ENCODE results near the gene ATXN7L3B. TPM values are rescaled to one million over a fixed set of nuclear protein-coding genes. Genes with fewer than 3 reads are reported as not detected.
A peak's percentile ranks its signal among the peaks of the same experiment; 100 is the strongest.

The ATXN7L3B gene
- total and polyA plus RNA-seq, 2 experiments from 2014 or later = 14.0 to 40.8 TPM

DNA sequence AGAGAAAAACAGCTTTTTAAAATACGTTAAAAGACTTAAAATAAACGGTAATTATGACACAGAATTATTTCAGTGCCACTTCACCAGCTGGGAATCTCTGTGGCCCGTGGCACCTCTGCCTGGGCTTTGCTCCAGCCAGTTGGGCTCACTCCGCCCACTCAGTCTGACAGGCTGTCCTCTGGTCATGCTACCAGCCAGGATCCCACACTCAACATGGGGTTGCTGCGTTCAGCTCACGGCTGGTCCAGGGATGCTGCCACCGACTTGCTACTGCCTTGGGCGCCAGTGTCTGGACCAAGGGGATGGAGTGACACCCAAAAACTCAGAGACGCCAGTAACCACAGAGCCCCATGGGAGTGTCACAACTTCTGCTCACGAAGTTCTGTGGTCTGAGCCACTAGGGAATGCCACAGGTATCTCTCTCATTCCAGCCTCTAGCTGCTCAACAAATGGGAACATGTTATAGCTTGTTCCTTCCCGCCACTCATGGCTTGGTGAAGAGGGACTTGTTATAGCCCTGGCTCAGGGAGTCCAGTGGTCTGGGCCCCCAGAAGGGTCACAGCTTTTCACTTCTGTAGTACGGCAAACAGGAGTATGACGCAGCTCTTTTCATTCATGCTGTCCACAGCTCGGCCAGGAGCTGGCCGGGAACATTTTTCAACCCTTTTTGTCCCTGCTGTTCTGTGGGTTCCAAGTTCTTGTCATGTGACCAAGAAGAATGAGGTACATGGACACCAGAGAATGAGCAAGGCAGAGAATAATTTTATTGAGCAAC lies 23.4 kb upstream of the ATXN7L3B start:
- Mint-ChIP-seq H3K36me3 (ENCODE audit: low read depth) (no peaks in the 10 kb centered on the region), H3K9me3 (no peaks in the 10 kb centered on the region), H3K27me3 (ENCODE audit: insufficient read depth, low read depth, poor library complexity) (no peaks in the 10 kb centered on the region), H3K4me1 (peaks cover 8% of the 10 kb centered on the region), H3K27ac (no peak overlapping the region), H3K4me3 (no peak overlapping the region)
- no peaks in the 10 kb centered on the region for H3F3A ChIP-seq (replicated peaks; ENCODE audit: low read depth)
- H3K36me3 ChIP-seq (ENCODE audit: insufficient read depth) = no peaks in the 10 kb centered on the region
- ATAC-seq (no peak), DNase-seq (ENCODE audit: low spot score) (no peak)
- H3K27me3 ChIP-seq (ENCODE audit: insufficient read depth) = no peaks in the 10 kb centered on the region
- peaks cover 6% of the 10 kb centered on the region; the same call in 1 of the 2 replicates for H3K4me1 ChIP-seq (ENCODE audit: insufficient read depth)
- H3K4me2 ChIP-seq = no peak overlapping the region
- TF ChIP-seq, protein P1, sequence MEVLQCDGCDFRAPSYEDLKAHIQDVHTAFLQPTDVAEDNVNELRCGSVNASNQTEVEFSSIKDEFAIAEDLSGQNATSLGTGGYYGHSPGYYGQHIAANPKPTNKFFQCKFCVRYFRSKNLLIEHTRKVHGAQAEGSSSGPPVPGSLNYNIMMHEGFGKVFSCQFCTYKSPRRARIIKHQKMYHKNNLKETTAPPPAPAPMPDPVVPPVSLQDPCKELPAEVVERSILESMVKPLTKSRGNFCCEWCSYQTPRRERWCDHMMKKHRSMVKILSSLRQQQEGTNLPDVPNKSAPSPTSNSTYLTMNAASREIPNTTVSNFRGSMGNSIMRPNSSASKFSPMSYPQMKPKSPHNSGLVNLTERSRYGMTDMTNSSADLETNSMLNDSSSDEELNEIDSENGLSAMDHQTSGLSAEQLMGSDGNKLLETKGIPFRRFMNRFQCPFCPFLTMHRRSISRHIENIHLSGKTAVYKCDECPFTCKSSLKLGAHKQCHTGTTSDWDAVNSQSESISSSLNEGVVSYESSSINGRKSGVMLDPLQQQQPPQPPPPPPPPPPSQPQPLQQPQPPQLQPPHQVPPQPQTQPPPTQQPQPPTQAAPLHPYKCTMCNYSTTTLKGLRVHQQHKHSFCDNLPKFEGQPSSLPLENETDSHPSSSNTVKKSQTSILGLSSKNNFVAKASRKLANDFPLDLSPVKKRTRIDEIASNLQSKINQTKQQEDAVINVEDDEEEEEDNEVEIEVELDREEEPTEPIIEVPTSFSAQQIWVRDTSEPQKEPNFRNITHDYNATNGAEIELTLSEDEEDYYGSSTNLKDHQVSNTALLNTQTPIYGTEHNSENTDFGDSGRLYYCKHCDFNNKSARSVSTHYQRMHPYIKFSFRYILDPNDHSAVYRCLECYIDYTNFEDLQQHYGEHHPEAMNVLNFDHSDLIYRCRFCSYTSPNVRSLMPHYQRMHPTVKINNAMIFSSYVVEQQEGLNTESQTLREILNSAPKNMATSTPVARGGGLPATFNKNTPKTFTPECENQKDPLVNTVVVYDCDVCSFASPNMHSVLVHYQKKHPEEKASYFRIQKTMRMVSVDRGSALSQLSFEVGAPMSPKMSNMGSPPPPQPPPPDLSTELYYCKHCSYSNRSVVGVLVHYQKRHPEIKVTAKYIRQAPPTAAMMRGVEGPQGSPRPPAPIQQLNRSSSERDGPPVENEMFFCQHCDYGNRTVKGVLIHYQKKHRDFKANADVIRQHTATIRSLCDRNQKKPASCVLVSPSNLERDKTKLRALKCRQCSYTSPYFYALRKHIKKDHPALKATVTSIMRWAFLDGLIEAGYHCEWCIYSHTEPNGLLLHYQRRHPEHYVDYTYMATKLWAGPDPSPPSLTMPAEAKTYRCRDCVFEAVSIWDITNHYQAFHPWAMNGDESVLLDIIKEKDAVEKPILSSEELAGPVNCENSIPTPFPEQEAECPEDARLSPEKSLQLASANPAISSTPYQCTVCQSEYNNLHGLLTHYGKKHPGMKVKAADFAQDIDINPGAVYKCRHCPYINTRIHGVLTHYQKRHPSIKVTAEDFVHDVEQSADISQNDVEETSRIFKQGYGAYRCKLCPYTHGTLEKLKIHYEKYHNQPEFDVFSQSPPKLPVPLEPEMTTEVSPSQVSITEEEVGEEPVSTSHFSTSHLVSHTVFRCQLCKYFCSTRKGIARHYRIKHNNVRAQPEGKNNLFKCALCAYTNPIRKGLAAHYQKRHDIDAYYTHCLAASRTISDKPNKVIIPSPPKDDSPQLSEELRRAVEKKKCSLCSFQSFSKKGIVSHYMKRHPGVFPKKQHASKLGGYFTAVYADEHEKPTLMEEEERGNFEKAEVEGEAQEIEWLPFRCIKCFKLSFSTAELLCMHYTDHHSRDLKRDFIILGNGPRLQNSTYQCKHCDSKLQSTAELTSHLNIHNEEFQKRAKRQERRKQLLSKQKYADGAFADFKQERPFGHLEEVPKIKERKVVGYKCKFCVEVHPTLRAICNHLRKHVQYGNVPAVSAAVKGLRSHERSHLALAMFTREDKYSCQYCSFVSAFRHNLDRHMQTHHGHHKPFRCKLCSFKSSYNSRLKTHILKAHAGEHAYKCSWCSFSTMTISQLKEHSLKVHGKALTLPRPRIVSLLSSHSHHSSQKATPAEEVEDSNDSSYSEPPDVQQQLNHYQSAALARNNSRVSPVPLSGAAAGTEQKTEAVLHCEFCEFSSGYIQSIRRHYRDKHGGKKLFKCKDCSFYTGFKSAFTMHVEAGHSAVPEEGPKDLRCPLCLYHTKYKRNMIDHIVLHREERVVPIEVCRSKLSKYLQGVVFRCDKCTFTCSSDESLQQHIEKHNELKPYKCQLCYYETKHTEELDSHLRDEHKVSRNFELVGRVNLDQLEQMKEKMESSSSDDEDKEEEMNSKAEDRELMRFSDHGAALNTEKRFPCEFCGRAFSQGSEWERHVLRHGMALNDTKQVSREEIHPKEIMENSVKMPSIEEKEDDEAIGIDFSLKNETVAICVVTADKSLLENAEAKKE (CRISPR knock-in tag; IDR thresholded peaks at IDR 0.05) = no peak
- TF ChIP-seq NANOG (IDR thresholded peaks at IDR 0.05; ENCODE audit: borderline replicate concordance) (no peak), EZH2phosphoT487 (IDR thresholded peaks at IDR 0.05; ENCODE audit: unreplicated experiment) (no peak), CREB1 (CRISPR knock-in tag; IDR thresholded peaks at IDR 0.05; ENCODE audit: low read depth) (no peak), POLR2AphosphoS5 (IDR thresholded peaks at IDR 0.05; ENCODE audit: low read depth) (no peak)
- TF ChIP-seq, protein P2, sequence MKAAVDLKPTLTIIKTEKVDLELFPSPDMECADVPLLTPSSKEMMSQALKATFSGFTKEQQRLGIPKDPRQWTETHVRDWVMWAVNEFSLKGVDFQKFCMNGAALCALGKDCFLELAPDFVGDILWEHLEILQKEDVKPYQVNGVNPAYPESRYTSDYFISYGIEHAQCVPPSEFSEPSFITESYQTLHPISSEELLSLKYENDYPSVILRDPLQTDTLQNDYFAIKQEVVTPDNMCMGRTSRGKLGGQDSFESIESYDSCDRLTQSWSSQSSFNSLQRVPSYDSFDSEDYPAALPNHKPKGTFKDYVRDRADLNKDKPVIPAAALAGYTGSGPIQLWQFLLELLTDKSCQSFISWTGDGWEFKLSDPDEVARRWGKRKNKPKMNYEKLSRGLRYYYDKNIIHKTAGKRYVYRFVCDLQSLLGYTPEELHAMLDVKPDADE (IDR thresholded peaks at IDR 0.05) = no peak
- peak overlapping the region; percentile 39 for H2AFZ ChIP-seq
- no peaks in the 10 kb centered on the region for H3K79me2 ChIP-seq (replicated peaks; ENCODE audit: insufficient read depth)
- H3K9me2 ChIP-seq (ENCODE audit: insufficient read depth) = no peaks in the 10 kb centered on the region
- H3K4me3 ChIP-seq = no peak overlapping the region
- no peaks in the 10 kb centered on the region for H4K20me1 ChIP-seq (replicated peaks; ENCODE audit: insufficient read depth)
- H3K27ac ChIP-seq (ENCODE audit: low read depth) = no peak overlapping the region

Data from GM23338 (cell line).